ENCODE data around the gene ALPP. TPM values are rescaled to one million over a fixed set of nuclear protein-coding genes. Genes with fewer than 3 reads are reported as not detected.

Gene ALPP
- total RNA-seq, 1 donor from 2014 or later: not detected

GRCh38 chr2:232372231-232373208, 6.0 kb upstream of the ALPP start:
- peaks cover 11% of the 10 kb centered on the region for H3F3A ChIP-seq (ENCODE audit: low read depth)
- Mint-ChIP-seq H3K27me3 (ENCODE audit: insufficient read depth, low read depth) (peaks cover 19% of the 10 kb centered on the region), H3K4me3 (no peak overlapping the region), H3K27ac (no peak overlapping the region), H3K9me3 (no peaks in the 10 kb centered on the region), H3K36me3 (no peaks in the 10 kb centered on the region), H3K4me1 (peaks cover 21% of the 10 kb centered on the region)
- DNase-seq (ENCODE audit: low spot score): no peak
- no peak overlapping the region for H3K9ac ChIP-seq
- H3K36me3 ChIP-seq: no peaks in the 10 kb centered on the region
- H3K27me3 ChIP-seq: no peaks in the 10 kb centered on the region
- no peak overlapping the region for H3K4me2 ChIP-seq
- peaks cover 13% of the 10 kb centered on the region for H3K4me1 ChIP-seq
- no peak overlapping the region for H2AFZ ChIP-seq (replicated peaks)
- no peak for TF ChIP-seq CTCF (IDR thresholded peaks at IDR 0.05)
- no peak for TF ChIP-seq EZH2phosphoT487 (IDR thresholded peaks at IDR 0.05)
- no peak for TF ChIP-seq EZH2 (IDR thresholded peaks at IDR 0.05)
- H3K4me3 ChIP-seq: no peak overlapping the region
- H4K20me1 ChIP-seq (ENCODE audit: low read depth): no peaks in the 10 kb centered on the region
- no peaks in the 10 kb centered on the region for H3K9me3 ChIP-seq (ENCODE audit: low read depth)
- H3K79me2 ChIP-seq (ENCODE audit: low read depth): no peaks in the 10 kb centered on the region
- no peak overlapping the region for H3K27ac ChIP-seq

GRCh38 chr2:232374356-232374755, 4.2 kb upstream of the ALPP start:
- Mint-ChIP-seq H3K27ac (no peak overlapping the region), H3K27me3 (ENCODE audit: insufficient read depth, low read depth) (peaks cover 18% of the 10 kb centered on the region), H3K4me1 (peaks cover 11% of the 10 kb centered on the region), H3K9me3 (no peaks in the 10 kb centered on the region), H3K36me3 (no peaks in the 10 kb centered on the region), H3K4me3 (no peak overlapping the region)
- H4K20me1 ChIP-seq (ENCODE audit: low read depth): no peaks in the 10 kb centered on the region
- no peak overlapping the region for H3K4me3 ChIP-seq
- H3K36me3 ChIP-seq: no peaks in the 10 kb centered on the region
- H3F3A ChIP-seq (ENCODE audit: low read depth): peaks cover 11% of the 10 kb centered on the region
- no peaks in the 10 kb centered on the region for H3K9me3 ChIP-seq (ENCODE audit: low read depth)
- H3K27me3 ChIP-seq: no peaks in the 10 kb centered on the region
- peaks cover 5% of the 10 kb centered on the region for H3K4me1 ChIP-seq
- no peak for TF ChIP-seq EZH2 (IDR thresholded peaks at IDR 0.05)
- TF ChIP-seq CTCF (IDR thresholded peaks at IDR 0.05): no peak
- TF ChIP-seq EZH2phosphoT487 (IDR thresholded peaks at IDR 0.05): no peak
- no peak overlapping the region for H3K9ac ChIP-seq
- no peaks in the 10 kb centered on the region for H3K79me2 ChIP-seq (ENCODE audit: low read depth)
- H2AFZ ChIP-seq (replicated peaks): no peak overlapping the region
- DNase-seq (ENCODE audit: low spot score): no peak
- no peak overlapping the region for H3K27ac ChIP-seq
- no peak overlapping the region for H3K4me2 ChIP-seq

GRCh38 chr2:232375164-232375563, 3.4 kb upstream of the ALPP start:
- TF ChIP-seq EZH2 (IDR thresholded peaks at IDR 0.05) (no peak), CTCF (IDR thresholded peaks at IDR 0.05) (no peak), EZH2phosphoT487 (IDR thresholded peaks at IDR 0.05) (no peak)
- Histone ChIP-seq H3F3A (ENCODE audit: low read depth) (peaks cover 11% of the 10 kb centered on the region), H3K36me3 (no peaks in the 10 kb centered on the region), H3K4me1 (no peaks in the 10 kb centered on the region), H3K9me3 (ENCODE audit: low read depth) (no peaks in the 10 kb centered on the region), H2AFZ (replicated peaks) (no peak overlapping the region), H3K4me3 (no peak overlapping the region), H3K79me2 (ENCODE audit: low read depth) (no peaks in the 10 kb centered on the region), H3K9ac (no peak overlapping the region), H3K27ac (no peak overlapping the region), H3K4me2 (no peak overlapping the region), H3K27me3 (no peaks in the 10 kb centered on the region), H4K20me1 (ENCODE audit: low read depth) (no peaks in the 10 kb centered on the region)
- Mint-ChIP-seq H3K4me3 (no peak overlapping the region), H3K27me3 (ENCODE audit: insufficient read depth, low read depth) (peaks cover 17% of the 10 kb centered on the region), H3K27ac (no peak overlapping the region), H3K4me1 (peaks cover 8% of the 10 kb centered on the region), H3K9me3 (no peaks in the 10 kb centered on the region), H3K36me3 (no peaks in the 10 kb centered on the region)
- DNase-seq (ENCODE audit: low spot score): no peak

All from neural progenitor cell (in vitro differentiated cells).